Measurements from ENCODE around the gene PARP12.

Gene PARP12

DNA sequence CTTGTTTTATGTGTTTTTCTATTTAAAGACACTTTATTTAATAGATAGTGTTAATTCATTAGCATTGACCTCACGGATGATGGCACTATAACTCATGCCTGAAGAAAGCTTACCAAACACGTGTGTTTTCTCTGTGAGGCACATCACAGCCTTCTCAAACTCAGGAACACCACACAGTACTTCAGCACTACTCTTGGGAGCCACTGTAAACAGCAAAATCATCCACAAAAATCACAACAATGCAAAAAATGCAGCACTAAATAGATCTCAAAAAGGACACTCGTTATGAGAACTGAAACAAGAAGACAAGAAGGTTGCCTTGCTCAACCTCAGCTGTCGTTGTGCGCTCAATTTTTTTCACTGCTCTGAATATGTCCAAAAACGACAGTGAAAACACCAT is 12.0 kb upstream of the PARP12 start:
- POLR2A ChIA-PET = no interaction called here
- TF ChIP-seq, protein P1, sequence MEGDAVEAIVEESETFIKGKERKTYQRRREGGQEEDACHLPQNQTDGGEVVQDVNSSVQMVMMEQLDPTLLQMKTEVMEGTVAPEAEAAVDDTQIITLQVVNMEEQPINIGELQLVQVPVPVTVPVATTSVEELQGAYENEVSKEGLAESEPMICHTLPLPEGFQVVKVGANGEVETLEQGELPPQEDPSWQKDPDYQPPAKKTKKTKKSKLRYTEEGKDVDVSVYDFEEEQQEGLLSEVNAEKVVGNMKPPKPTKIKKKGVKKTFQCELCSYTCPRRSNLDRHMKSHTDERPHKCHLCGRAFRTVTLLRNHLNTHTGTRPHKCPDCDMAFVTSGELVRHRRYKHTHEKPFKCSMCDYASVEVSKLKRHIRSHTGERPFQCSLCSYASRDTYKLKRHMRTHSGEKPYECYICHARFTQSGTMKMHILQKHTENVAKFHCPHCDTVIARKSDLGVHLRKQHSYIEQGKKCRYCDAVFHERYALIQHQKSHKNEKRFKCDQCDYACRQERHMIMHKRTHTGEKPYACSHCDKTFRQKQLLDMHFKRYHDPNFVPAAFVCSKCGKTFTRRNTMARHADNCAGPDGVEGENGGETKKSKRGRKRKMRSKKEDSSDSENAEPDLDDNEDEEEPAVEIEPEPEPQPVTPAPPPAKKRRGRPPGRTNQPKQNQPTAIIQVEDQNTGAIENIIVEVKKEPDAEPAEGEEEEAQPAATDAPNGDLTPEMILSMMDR (IDR thresholded peaks at IDR 0.05; ENCODE audit: control extremely low read depth, extremely low read depth, low read depth, missing control alignments) = no peak
- CTCF ChIA-PET = no interaction called here
- no peak for DNase-seq (ENCODE audit: extremely low spot score)

GRCh38 chr7:140070546-140070945 is 7.8 kb upstream of the PARP12 start:
- CTCF ChIA-PET = interaction anchor here (1.0 to 1.1 kb wide), 4 partner anchors 16 to 204 kb away, joined by 3 read pairs; no protein-coding TSS in a partner anchor
- TF ChIP-seq, protein P1 (IDR thresholded peaks at IDR 0.05; ENCODE audit: control extremely low read depth, extremely low read depth, low read depth, missing control alignments) = no peak
- POLR2A ChIA-PET = no interaction called here
- DNase-seq (ENCODE audit: extremely low spot score) = no peak

GRCh38 chr7:140069298-140069949 is 6.7 kb upstream of the PARP12 start:
- ChIA-PET CTCF (no interaction called here), POLR2A (no interaction called here)
- no peak for DNase-seq (ENCODE audit: extremely low spot score)
- TF ChIP-seq, protein P1 (IDR thresholded peaks at IDR 0.05; ENCODE audit: control extremely low read depth, extremely low read depth, low read depth, missing control alignments) = no peak

- ChIA-PET POLR2A (no interaction called here), CTCF (no interaction called here)
- no peak for DNase-seq (ENCODE audit: extremely low spot score)
- TF ChIP-seq, protein P1 (IDR thresholded peaks at IDR 0.05; ENCODE audit: control extremely low read depth, extremely low read depth, low read depth, missing control alignments) = no peak
These were observed 5.3 kb upstream of the PARP12 start for GRCh38 chr7:140068033-140068432.

GRCh38 chr7:140067052-140067451 is 4.3 kb upstream of the PARP12 start:
- POLR2A ChIA-PET = no interaction called here
- TF ChIP-seq, protein P1 (IDR thresholded peaks at IDR 0.05; ENCODE audit: control extremely low read depth, extremely low read depth, low read depth, missing control alignments) = no peak
- DNase-seq (ENCODE audit: extremely low spot score) = no peak
- CTCF ChIA-PET = no interaction called here

GRCh38 chr7:140062118-140062527 is 628 bp downstream of the PARP12 start:
- ChIA-PET CTCF (interaction anchor here (1.6 to 2.0 kb wide), 2 partner anchors 13 to 17 kb away, joined by 4 read pairs; no protein-coding TSS in a partner anchor), POLR2A (no interaction called here)
- TF ChIP-seq, protein P1 (IDR thresholded peaks at IDR 0.05; ENCODE audit: control extremely low read depth, extremely low read depth, low read depth, missing control alignments) = no peak
- peak; percentile 40 for DNase-seq (ENCODE audit: extremely low spot score)

Data from GM10248 (cell line).